HG03196 (cell line): Measurements from ENCODE around the gene HCN2.
"Not testable (repeated sequence)": the region's sequence is repeated elsewhere in the genome, so short reads cannot be mapped to it uniquely, and the experiment has no call there.

Experiments used
- ATAC-seq: cut with Tn5 transposase; IDR thresholded peaks from one replicate; pipeline ENCODE4 v1.9.1; 2021; ENCODE audit not compliant: unreplicated experiment

HCN2 gene

GRCh38 chr19:602391-603301 lies 13.0 kb downstream of the HCN2 start:
- ATAC-seq: no peak

DNA sequence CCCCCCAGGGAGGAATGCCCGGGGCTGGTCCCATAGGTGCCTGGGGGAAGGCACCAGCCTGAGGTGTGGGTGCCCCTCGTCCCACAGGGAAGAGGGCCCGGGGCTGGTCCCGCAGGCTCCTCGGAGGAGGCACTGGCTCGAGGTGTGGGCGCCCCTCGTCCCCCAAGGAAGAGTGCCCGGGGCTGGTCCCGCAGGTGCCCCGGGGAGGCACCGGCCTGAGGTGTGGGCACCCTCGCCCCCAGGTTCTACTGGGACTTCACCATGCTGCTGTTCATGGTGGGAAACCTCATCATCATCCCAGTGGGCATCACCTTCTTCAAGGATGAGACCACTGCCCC lies 13.6 kb downstream of the HCN2 start:
- ATAC-seq: not testable (repeated sequence)

DNA sequence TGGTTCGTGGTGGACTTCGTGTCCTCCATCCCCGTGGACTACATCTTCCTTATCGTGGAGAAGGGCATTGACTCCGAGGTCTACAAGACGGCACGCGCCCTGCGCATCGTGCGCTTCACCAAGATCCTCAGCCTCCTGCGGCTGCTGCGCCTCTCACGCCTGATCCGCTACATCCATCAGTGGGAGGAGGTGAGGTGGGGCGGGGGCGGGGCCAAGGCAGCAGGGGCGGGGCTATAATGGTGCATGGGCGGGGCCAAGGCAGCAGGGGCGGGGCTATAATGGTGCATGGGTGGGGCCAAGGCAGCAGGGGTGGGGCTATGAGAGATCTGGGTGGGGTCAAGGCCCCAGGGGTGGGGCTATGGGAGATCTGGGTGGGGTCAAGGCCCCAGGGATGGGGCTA lies 14.1 kb downstream of the HCN2 start:
- not testable (repeated sequence) for ATAC-seq

DNA sequence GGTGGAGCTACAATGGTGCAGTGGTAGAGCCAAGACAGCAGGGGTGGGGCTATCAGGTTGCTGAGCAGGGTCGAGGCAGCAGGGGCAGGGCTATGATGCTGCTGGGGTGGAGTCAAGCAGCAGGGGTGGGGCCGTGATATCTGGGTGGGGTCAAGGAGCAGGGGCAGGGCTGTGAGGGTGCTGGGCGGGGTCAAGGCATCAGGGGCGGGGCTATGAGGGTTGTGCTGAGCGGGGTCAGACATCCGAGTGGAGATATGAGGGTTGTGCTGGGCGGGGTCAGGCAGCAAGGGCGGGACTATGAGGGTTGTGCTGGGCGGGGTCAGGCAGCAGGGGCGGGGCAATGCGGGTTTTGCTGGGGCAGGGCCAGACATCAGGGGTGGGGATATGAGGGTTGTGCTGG lies 14.7 kb downstream of the HCN2 start:
- ATAC-seq: no peak

- not testable (repeated sequence) for ATAC-seq
Measured at GRCh38 chr19:605061-605971, 15.6 kb downstream of the HCN2 start.

DNA sequence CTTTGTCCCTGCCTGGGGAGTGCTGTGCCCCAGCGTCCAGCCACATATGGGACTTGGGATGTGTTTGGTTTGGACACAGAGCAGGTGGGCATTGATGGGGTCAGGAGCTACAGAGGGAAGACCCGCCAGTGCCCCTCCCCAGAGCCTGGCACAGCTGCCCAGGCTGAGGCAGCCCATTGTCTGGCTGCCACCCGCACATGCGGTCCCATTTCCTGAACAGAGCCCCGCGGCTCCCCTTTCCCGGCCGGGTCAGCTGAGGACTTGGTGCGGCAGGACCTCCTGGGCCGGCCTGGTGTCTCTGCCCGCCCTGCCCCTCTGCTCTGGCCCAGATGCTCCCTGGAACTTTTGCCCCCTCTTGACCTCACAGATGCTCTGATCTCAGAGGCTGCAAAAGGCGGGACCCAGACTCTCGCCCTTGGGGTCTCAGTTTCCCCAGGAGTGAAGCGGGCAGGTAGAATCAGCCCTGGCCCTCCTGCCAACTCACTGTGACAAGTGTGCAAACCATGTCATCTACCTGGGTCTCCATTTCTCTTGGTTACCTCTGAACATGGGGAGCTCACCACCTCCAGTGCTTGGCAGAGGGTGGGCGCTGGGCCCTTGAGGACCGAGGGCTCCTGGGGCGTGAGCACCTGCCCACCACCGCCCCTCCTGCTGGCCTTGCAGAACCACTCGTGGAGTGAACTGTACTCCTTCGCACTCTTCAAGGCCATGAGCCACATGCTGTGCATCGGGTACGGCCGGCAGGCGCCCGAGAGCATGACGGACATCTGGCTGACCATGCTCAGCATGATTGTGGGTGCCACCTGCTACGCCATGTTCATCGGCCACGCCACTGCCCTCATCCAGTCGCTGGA lies 17.8 kb downstream of the HCN2 start:
- no peak for ATAC-seq

- no peak for ATAC-seq
Measured at GRCh38 chr19:608155-609003, 18.7 kb downstream of the HCN2 start.

DNA sequence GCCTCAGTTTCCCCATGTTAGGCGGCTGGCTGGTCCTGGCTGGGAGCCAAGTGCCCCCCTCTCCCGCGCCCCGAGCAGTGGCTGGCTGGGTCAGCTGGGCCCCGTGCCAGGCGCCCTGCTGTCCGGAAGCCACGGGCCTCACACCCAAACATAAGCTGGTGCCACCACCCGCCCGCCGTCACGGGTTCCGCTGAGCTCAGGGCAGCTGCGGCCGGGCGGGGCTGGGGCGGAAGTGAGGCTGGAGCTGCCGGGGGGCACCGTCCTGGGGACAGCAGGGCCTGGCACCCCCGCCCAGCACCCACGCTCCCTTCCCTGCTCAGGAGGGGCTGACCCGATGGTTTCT lies 19.3 kb downstream of the HCN2 start:
- ATAC-seq: no peak

DNA sequence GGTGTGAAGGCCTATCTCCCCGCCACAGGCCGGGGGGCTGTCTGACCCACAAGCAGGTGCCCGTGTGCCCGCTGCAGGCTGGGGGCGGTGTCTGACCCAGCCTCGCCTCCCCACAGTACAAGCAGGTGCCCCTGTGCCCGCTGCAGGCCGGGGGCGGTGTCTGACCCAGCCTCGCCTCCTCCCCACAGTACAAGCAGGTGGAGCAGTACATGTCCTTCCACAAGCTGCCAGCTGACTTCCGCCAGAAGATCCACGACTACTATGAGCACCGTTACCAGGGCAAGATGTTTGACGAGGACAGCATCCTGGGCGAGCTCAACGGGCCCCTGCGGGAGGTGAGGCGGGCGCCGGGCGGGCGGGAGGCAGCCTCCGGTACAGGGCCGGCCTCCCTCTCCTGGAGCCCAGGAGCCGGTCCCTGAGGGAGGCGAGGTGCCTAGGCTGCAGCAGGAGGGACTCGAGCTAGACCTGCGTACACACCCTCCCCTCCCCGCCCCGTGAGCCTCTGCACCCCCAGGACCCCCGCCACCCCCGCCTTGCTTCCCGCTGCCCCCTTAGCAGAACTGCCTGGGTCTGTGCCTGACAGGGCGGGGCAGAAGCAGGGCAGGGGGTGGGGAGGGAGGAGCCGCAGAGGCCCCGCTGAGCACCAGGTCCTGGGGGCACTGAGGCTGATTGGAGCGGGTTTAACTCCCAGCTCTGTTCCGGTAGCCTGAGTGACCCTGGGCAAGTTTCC lies 20.6 kb downstream of the HCN2 start:
- no peak for ATAC-seq

DNA sequence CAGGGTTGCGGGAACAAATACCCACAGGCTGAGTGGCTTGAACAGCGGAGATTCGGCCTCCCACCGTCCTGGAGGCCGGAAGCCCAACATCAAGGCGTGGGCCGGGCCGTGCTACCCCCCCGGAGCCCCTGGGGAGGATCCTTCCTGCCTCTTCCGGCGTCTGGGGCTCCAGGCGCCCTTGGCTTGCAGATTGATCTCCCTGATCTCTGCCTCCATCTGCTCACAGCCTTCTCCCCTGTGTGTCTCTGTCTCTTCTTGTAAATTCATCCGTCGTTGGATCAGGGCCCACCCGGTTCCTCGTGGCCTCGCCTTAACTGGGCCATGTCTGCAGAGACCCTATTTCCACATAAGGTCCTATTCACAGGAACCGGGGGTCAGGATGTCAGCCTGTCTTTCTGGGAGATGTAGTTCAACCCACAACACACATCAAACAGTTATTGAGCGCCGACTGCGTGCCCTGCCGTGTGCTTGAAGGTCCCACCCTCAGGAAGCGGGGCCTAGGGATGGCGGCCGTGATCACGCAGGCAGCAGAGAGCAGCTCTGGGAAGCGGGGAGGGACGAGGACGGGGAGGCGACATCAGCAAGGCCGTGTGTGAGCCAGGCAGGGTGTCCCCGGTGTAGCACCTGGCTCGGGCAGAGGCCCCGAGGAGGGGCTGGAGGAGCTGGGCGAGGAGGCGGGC lies 21.3 kb downstream of the HCN2 start:
- ATAC-seq: no peak

- ATAC-seq: no peak
Measured at GRCh38 chr19:611481-611868, 21.8 kb downstream of the HCN2 start.

DNA sequence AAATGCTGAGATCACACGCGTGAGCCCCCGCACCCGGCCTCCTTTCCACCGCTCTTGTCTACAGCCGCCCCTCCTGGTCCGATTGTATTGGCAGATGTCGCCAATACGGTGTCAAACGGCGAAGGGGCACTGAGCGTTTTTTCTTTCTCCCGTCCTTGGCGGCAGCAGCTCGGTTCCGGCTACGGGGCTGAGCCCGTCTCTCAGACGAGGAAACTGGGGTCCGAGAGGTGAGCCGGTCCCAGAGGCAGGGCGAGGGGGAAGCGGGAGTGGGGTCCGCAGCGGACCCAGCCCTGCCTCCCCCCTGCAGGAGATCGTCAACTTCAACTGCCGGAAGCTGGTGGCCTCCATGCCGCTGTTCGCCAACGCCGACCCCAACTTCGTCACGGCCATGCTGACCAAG lies 23.3 kb downstream of the HCN2 start:
- no peak for ATAC-seq

DNA sequence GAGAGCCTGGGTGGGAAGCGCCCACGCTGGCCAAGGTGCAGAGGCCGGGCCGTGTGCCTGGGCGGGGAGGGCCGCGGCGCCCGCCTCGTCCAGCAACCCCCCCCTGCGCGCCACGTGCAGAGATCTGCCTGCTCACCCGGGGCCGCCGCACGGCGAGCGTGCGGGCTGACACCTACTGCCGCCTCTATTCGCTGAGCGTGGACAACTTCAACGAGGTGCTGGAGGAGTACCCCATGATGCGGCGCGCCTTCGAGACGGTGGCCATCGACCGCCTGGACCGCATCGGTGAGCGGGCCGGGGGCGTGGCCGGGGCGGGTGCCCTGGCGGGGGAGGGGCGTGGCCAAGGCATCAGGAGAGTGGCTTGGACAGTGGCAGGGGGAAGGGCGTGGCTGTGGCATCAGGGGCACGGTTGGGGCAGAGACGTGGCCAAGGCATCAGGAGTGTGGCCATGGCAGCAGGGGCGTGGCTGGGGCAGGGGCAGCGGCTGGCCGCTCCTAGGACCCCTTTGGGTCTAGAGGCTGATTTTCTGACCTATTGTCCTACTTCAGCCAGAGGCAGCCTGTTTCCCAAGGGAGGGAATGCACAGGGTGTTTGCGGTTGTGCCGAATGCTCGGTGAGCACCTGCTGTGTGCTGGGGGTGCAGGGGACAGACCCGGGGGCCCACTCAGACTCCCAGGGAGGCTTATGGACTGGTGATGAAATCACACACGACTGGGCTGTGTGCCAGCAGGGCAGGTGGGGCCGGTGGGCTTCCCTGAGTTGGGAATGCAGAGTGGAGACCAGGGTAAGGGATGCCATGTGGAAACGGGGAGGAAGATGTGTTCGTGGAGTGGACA lies 24.3 kb downstream of the HCN2 start:
- ATAC-seq: no peak

DNA sequence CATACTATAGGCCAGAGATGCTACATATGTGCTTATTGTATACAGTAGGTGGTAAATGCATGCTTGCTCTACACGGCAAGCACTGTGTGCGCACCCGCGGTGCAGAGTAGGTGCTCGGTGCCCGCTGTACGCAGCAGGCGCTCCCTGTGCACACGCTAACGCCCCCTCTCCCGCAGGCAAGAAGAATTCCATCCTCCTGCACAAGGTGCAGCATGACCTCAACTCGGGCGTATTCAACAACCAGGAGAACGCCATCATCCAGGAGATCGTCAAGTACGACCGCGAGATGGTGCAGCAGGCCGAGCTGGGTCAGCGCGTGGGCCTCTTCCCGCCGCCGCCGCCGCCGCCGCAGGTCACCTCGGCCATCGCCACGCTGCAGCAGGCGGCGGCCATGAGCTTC lies 25.9 kb downstream of the HCN2 start:
- ATAC-seq: no peak

GRCh38 chr19:616062-616700 lies 26.5 kb downstream of the HCN2 start:
- ATAC-seq: no peak

DNA sequence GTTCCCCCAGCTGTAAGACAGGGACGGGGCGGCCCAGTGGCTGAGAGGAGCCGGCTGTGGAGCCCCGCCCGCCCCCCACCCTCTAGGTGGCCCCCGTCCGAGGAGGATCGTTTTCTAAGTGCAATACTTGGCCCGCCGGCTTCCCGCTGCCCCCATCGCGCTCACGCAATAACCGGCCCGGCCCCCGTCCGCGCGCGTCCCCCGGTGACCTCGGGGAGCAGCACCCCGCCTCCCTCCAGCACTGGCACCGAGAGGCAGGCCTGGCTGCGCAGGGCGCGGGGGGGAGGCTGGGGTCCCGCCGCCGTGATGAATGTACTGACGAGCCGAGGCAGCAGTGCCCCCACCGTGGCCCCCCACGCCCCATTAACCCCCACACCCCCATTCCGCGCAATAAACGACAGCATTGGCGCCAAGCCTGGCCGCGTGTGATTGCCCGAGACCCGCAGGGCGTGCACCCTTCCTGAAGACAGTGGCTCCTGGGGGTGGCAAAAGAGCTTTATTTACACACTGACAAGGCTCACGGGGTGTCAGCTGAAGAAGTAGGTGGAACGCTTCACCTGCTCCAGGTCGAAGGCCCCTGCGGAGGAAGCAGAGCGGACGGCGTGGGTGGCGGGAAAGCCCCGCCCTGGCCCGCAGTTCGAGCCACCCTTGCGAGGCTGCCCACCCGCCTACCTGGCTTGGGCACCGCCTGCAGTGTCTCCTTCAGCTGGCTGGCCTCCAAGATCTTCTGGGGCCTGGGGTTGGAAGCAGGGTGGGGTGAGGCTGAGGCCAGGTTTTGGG lies 27.3 kb downstream of the HCN2 start:
- no peak for ATAC-seq
